A549 (cell line): ENCODE data around the gene ATP6V1G3. TPM values are rescaled to one million over a fixed set of nuclear protein-coding genes. Genes with fewer than 3 reads are reported as not detected.

ENCODE experiments used
- ATAC-seq, 2 experiments: fragments of 200-7000 bp in 1 of 2; fragments of >200 bp in 1 of 2; cut with Nextera tagmentation in 1 of 2; cut with Tn5 transposase in 1 of 2; 3 replicates each; pipeline versions ENCODE4 v1.8.0 to v1.9.1; 2018 to 2020; ENCODE audit warnings: mild to moderate bottlenecking in 1 of 2, moderate library complexity in 1 of 2
- CTCF ChIA-PET: fragments of 300-600 bp; sonication (Branson Sonifier 250); formaldehyde crosslinking; extraction: SDS; loops from one replicate; lab custom pipeline; 2021; ENCODE audit warnings: antibody characterized with exemption, inconsistent platforms; lab: Yijun Ruan, JAX
- POLR2A ChIA-PET: fragments of 350-600 bp; formaldehyde crosslinking; extraction: SDS; loops from one replicate; lab custom pipeline; 2021; ENCODE audit warnings: antibody characterized with exemption, inconsistent platforms; lab: Yijun Ruan, JAX
- DNase-seq, 2 experiments: peaks; one replicate each; pipeline versions ENCODE4 v3.0.0 to v3.0.0-alpha.2; 2011 to 2016; ENCODE audit warnings: low read depth in 1 of 2, low spot score in 1 of 2
- FAIRE-seq: peaks from 2 replicates; lab custom pipeline; 2011; peaks lifted over from hg19 to GRCh38; lab: Jason Lieb, UNC
- H3K27ac ChIP-seq, 2 experiments: fragments of >200 bp; sonication (Bioruptor Twin); formaldehyde crosslinking; 3 replicates each; pipeline ENCODE4 v1.5.1; 2016 to 2017
- H3K4me1 ChIP-seq: fragments of >200 bp; sonication (Bioruptor Twin); formaldehyde crosslinking; 3 replicates; pipeline ENCODE4 v1.6.1; 2016
- H3K4me2 ChIP-seq: fragments of >200 bp; sonication (Bioruptor Twin); formaldehyde crosslinking; 3 replicates; pipeline ENCODE4 v1.6.1; 2016
- H3K4me3 ChIP-seq: fragments of >200 bp; sonication (Bioruptor Twin); formaldehyde crosslinking; 3 replicates; pipeline ENCODE4 v1.5.1; 2016
- H3K9me3 ChIP-seq: fragments of >200 bp; sonication (Bioruptor Twin); formaldehyde crosslinking; 3 replicates; pipeline ENCODE4 v1.6.1; 2016
- CBX2 ChIP-seq: fragments of 200-600 bp; sonication (generic); IDR thresholded peaks from 2 replicates; pipeline ENCODE4 v1.6.1; 2016; ENCODE audit warnings: low read depth, mild to moderate bottlenecking, borderline replicate concordance
- ESRRA ChIP-seq: fragments of 150-350 bp; IDR thresholded peaks from 2 replicates; pipeline ENCODE4 v1.6.1; 2014; ENCODE audit warnings: mild to moderate bottlenecking, low read length, borderline replicate concordance
- FOSB ChIP-seq: fragments of 250-450 bp; sonication (Bioruptor Pico); IDR thresholded peaks from 2 replicates; pipeline ENCODE4 v1.5.0; 2020; ENCODE audit warnings: mild to moderate bottlenecking, moderate library complexity
- FOSL2 ChIP-seq, 2 experiments: fragments of 450-650 bp in 1 of 2; fragments of >200 bp in 1 of 2; sonication (Bioruptor Twin) in 1 of 2; formaldehyde crosslinking; IDR thresholded peaks; 2 replicates each; pipeline versions ENCODE4 v1.5.0 to v1.6.1; 2016 to 2020; ENCODE audit warnings: mild to moderate bottlenecking in 1 of 2, moderate library complexity in 1 of 2
- FOXS1 ChIP-seq: fragments of 250-450 bp; sonication (Bioruptor Pico); IDR thresholded peaks from 2 replicates; pipeline ENCODE4 v1.5.0; 2020; ENCODE audit warnings: mild to moderate bottlenecking, moderate library complexity
- GATA3 ChIP-seq: IDR thresholded peaks from 2 replicates; pipeline ENCODE4 v1.6.1; 2012; ENCODE audit warnings: borderline replicate concordance
- HOXA7 ChIP-seq: fragments of 250-450 bp; sonication (Bioruptor Pico); IDR thresholded peaks from 2 replicates; pipeline ENCODE4 v1.5.0; 2020; ENCODE audit warnings: mild to moderate bottlenecking, moderate library complexity
- HOXB5 ChIP-seq: fragments of 250-450 bp; sonication (Bioruptor Pico); IDR thresholded peaks from 2 replicates; pipeline ENCODE4 v1.5.0; 2020; ENCODE audit warnings: mild to moderate bottlenecking, moderate library complexity
- JUNB ChIP-seq: fragments of >200 bp; sonication (Bioruptor Twin); formaldehyde crosslinking; IDR thresholded peaks from 2 replicates; pipeline ENCODE4 v1.6.1; 2016
- KDM1A ChIP-seq: fragments of 200-600 bp; sonication (generic); IDR thresholded peaks from 2 replicates; pipeline ENCODE4 v1.6.1; 2016; ENCODE audit warnings: low read depth, mild to moderate bottlenecking
- MAX ChIP-seq: IDR thresholded peaks from 2 replicates; pipeline ENCODE4 v1.6.1; 2012
- NPAS2 ChIP-seq: fragments of 250-450 bp; sonication (Bioruptor Pico); IDR thresholded peaks from 2 replicates; pipeline ENCODE4 v1.8.0; 2022; ENCODE audit warnings: mild to moderate bottlenecking, moderate library complexity, borderline replicate concordance
- PHF8 ChIP-seq: fragments of 200-600 bp; sonication (generic); IDR thresholded peaks from 2 replicates; pipeline ENCODE4 v1.6.1; 2016; ENCODE audit warnings: low read depth, mild to moderate bottlenecking, antibody characterized with exemption, moderate library complexity, borderline replicate concordance
- POLR2AphosphoS2 ChIP-seq: conservative IDR thresholded peaks from 2 replicates; pipeline ENCODE4 v1.6.1; 2012; ENCODE audit warnings: low read length, improper control_type of control experiment, inconsistent platforms
- RFX5 ChIP-seq: fragments of 450-650 bp; IDR thresholded peaks from 2 replicates; pipeline ENCODE4 v1.7.1; 2014; ENCODE audit warnings: antibody characterized with exemption, mild to moderate bottlenecking, moderate library complexity
- TFCP2L1 ChIP-seq: fragments of 250-450 bp; sonication (Bioruptor Pico); IDR thresholded peaks from 2 replicates; pipeline ENCODE4 v1.5.0; 2021; ENCODE audit warnings: mild to moderate bottlenecking
- TP53 ChIP-seq: fragments of 250-450 bp; sonication (Bioruptor Pico); IDR thresholded peaks from 2 replicates; pipeline ENCODE4 v1.5.0; 2021; ENCODE audit warnings: mild to moderate bottlenecking, moderate library complexity
- ZC3H11A ChIP-seq: fragments of 450-650 bp; IDR thresholded peaks from 2 replicates; pipeline ENCODE4 v1.6.1; 2014; ENCODE audit warnings: antibody characterized with exemption, mild to moderate bottlenecking
- ZNF302 ChIP-seq: fragments of 250-450 bp; sonication (Bioruptor Pico); IDR thresholded peaks from 2 replicates; pipeline ENCODE4 v1.9.0; 2021; ENCODE audit warnings: inconsistent platforms, mild to moderate bottlenecking, moderate library complexity
- WGBS: methylation state at CpG from one replicate; pipeline ENCODE4 v1.1.6; 2017; ENCODE audit errors: missing lambda C conversion rate; 5-methylcytosine and 5-hydroxymethylcytosine counted together
- polyA plus RNA-seq, 4 experiments: library from polyadenylated mRNA; depleted of rRNA in 3 of 4; stranded (reverse); fragments of >200 nt; fragmentation: RNase III in 1 of 4; extraction: RNeasy Plus Mini Kit Qiagen cat#74134 plus additional on column Dnase treatment in 1 of 4; gene quantifications; 2 replicates in 3 of 4; 3 replicates in 1 of 4; pipeline ENCODE4 v1.2.3, GENCODE V29; 2011 to 2017
- TF ChIP-seq, protein P1 (sequence below): fragments of >200 bp; sonication (Bioruptor Twin); formaldehyde crosslinking; IDR thresholded peaks from 2 replicates; pipeline ENCODE4 v1.6.1; 2016
- TF ChIP-seq, protein P2 (sequence below): fragments of 150-350 bp; IDR thresholded peaks from 2 replicates; pipeline ENCODE4 v1.6.1; 2014; ENCODE audit warnings: low read depth, mild to moderate bottlenecking, low read length
- TF ChIP-seq, protein P3 (sequence below): fragments of 250-450 bp; sonication (Bioruptor Pico); IDR thresholded peaks from 2 replicates; pipeline ENCODE4 v1.5.0; 2021; ENCODE audit warnings: mild to moderate bottlenecking, moderate library complexity, borderline replicate concordance

ATP6V1G3 gene
- polyA plus RNA-seq, 2 of the 4 experiments (the other 2 are of a cell fraction), result not detected

DNA sequence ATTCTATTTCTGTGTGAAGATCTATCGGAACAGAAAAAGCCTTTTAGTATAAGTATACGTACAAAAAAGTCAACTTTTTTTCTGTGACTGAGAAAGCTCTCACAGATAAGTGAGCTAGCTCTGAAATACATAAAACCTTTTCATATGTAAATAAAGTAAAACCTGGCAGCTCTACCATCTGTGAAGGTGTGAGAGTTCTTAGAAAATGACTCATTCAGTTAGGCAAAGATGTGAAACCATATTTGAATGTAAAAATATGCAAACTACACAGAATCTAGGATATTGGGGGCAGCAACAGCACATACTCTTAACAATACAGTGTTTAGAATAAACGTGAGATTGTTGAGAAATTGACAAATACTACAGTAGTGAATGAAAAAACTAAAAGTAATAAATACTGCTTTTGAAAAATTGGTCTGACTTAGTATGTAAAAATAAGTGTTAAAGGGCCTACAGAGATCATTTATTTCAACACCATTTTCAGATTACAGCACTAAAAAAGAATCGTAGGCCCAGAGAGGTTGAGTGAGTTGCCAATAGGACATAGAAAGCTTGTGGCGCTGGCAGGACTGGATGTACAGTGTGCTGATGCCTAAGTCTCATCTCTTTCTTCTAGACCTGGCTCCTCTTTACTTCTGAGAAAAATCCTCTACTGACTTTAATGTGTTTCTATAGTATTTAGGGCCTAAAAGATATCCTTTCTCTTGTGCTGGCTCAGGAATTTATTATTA lies 19.8 kb downstream of the ATP6V1G3 start:
- POLR2A ChIA-PET, result no interaction called here
- ATAC-seq (no peak), FAIRE-seq (no peak), DNase-seq (no peak)
- H3K9me3 ChIP-seq, result no peaks in the 10 kb centered on the region
- H3K27ac ChIP-seq, result no peak overlapping the region
- CTCF ChIA-PET, result no interaction called here
- no peak overlapping the region for H3K4me2 ChIP-seq
- TF ChIP-seq GATA3 (no peak), CBX2 (no peak), KDM1A (no peak), ZC3H11A (no peak), JUNB (no peak), RFX5 (no peak), TP53 (CRISPR knock-in tag) (no peak), NPAS2 (no peak)
- no peak overlapping the region for H3K4me3 ChIP-seq
- WGBS, result 64% methylated on average over 5 of the region's 5 CpGs
- no peaks in the 10 kb centered on the region for H3K4me1 ChIP-seq

GRCh38 chr1:198519639-198520501 lies 20.6 kb downstream of the ATP6V1G3 start:
- H3K4me3 ChIP-seq, result no peak overlapping the region
- FAIRE-seq (no peak), ATAC-seq (no peak), DNase-seq (no peak)
- no peak overlapping the region for H3K27ac ChIP-seq
- H3K4me2 ChIP-seq, result no peak overlapping the region
- H3K9me3 ChIP-seq, result no peaks in the 10 kb centered on the region
- no peaks in the 10 kb centered on the region for H3K4me1 ChIP-seq
- ChIA-PET CTCF (interaction anchor here (0.8 kb wide), 1 partner anchor 10 kb away, joined by 3 read pairs; no protein-coding TSS in a partner anchor), POLR2A (no interaction called here)
- 57% methylated on average over 10 of the region's 10 CpGs for WGBS
- TF ChIP-seq CBX2 (no peak), TP53 (CRISPR knock-in tag) (no peak), TFCP2L1 (CRISPR knock-in tag) (no peak), FOXS1 (no peak), POLR2AphosphoS2 (no peak), HOXB5 (no peak), MAX (no peak), FOSL2 (IDR thresholded peaks at IDR 0.05) (no peak), FOSL2 (CRISPR knock-in tag; IDR thresholded peaks at IDR 0.05) (no peak), HOXA7 (no peak), FOSB (CRISPR knock-in tag) (no peak), ZNF302 (CRISPR knock-in tag) (no peak), ESRRA (no peak), PHF8 (no peak)
- TF ChIP-seq, protein P1, sequence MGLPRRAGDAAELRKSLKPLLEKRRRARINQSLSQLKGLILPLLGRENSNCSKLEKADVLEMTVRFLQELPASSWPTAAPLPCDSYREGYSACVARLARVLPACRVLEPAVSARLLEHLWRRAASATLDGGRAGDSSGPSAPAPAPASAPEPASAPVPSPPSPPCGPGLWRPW, result no peak
- TF ChIP-seq, protein P2, sequence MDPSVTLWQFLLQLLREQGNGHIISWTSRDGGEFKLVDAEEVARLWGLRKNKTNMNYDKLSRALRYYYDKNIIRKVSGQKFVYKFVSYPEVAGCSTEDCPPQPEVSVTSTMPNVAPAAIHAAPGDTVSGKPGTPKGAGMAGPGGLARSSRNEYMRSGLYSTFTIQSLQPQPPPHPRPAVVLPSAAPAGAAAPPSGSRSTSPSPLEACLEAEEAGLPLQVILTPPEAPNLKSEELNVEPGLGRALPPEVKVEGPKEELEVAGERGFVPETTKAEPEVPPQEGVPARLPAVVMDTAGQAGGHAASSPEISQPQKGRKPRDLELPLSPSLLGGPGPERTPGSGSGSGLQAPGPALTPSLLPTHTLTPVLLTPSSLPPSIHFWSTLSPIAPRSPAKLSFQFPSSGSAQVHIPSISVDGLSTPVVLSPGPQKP, result no peak
- TF ChIP-seq, protein P3, sequence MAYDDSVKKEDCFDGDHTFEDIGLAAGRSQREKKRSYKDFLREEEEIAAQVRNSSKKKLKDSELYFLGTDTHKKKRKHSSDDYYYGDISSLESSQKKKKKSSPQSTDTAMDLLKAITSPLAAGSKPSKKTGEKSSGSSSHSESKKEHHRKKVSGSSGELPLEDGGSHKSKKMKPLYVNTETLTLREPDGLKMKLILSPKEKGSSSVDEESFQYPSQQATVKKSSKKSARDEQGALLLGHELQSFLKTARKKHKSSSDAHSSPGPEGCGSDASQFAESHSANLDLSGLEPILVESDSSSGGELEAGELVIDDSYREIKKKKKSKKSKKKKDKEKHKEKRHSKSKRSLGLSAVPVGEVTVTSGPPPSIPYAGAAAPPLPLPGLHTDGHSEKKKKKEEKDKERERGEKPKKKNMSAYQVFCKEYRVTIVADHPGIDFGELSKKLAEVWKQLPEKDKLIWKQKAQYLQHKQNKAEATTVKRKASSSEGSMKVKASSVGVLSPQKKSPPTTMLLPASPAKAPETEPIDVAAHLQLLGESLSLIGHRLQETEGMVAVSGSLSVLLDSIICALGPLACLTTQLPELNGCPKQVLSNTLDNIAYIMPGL (CRISPR knock-in tag), result no peak
